IMR-90 (cell line): ENCODE measurements around the gene TOGARAM2. TPM values are rescaled to one million over a fixed set of nuclear protein-coding genes. Genes with fewer than 3 reads are reported as not detected.

ENCODE experiments used
- ATAC-seq: fragments of 200-7000 bp; cut with Tn5 transposase; 2 replicates; pipeline ENCODE4 v1.9.1; 2020; ENCODE audit warnings: low read depth, mild to moderate bottlenecking, moderate library complexity
- BruUV-seq: library from RNA; stranded (reverse); fragments of 400-500 nt; replicated peaks from 2 replicates; lab custom pipeline; 2021; lab: Mats Ljungman, UMichigan
- CTCF ChIA-PET: fragments of 300-600 bp; formaldehyde crosslinking; extraction: SDS; loops from one replicate; lab custom pipeline; 2021; ENCODE audit warnings: antibody characterized with exemption; lab: Yijun Ruan, JAX
- POLR2A ChIA-PET: fragments of 300-600 bp; sonication (Branson Sonifier 250); formaldehyde crosslinking; loops from one replicate; lab custom pipeline; 2022; ENCODE audit warnings: antibody characterized with exemption; ENCODE audit not compliant: unreplicated experiment; lab: Charles Lee
- DNase-seq: peaks from one replicate; pipeline ENCODE4 v3.0.0; 2013
- H2AFZ ChIP-seq: replicated peaks from 2 replicates; pipeline ENCODE3; 2013; ENCODE audit warnings: low read length, mild to moderate bottlenecking; ENCODE audit not compliant: poor library complexity
- H2AK5ac ChIP-seq: 2 replicates; pipeline ENCODE4 v1.6.1; 2013; ENCODE audit warnings: low read depth, low read length, inconsistent platforms
- H2AK9ac ChIP-seq: replicated peaks from 2 replicates; pipeline ENCODE3; 2013; ENCODE audit warnings: mild to moderate bottlenecking, low read depth, low read length, moderate library complexity; ENCODE audit not compliant: poor library complexity
- H2BK120ac ChIP-seq: 2 replicates; pipeline ENCODE4 v1.6.1; 2013; ENCODE audit warnings: low read depth, low read length, inconsistent platforms
- H2BK15ac ChIP-seq: 3 replicates; pipeline ENCODE4 v1.6.1; 2013; ENCODE audit warnings: low read depth, low read length, inconsistent platforms
- H2BK20ac ChIP-seq: 2 replicates; pipeline ENCODE4 v1.6.1; 2013; ENCODE audit warnings: low read depth, mild to moderate bottlenecking, inconsistent platforms, low read length, moderate library complexity
- H2BK5ac ChIP-seq: 2 replicates; pipeline ENCODE4 v1.6.1; 2013; ENCODE audit warnings: mild to moderate bottlenecking, low read depth, low read length, inconsistent platforms; ENCODE audit not compliant: poor library complexity, severe bottlenecking
- H3K14ac ChIP-seq: replicated peaks from 2 replicates; pipeline ENCODE4 v1.6.1; 2013; ENCODE audit warnings: low read depth, low read length, inconsistent platforms
- H3K18ac ChIP-seq: 2 replicates; pipeline ENCODE4 v1.6.1; 2013; ENCODE audit warnings: low read depth, low read length, control low read depth
- H3K23ac ChIP-seq: 2 replicates; pipeline ENCODE4 v1.6.1; 2013; ENCODE audit warnings: low read depth, low read length, inconsistent platforms
- H3K27ac ChIP-seq: 2 replicates; pipeline ENCODE4 v1.5.1; 2013; ENCODE audit warnings: mild to moderate bottlenecking, control low read depth, low read length; ENCODE audit not compliant: insufficient read depth
- H3K27me3 ChIP-seq: 2 replicates; pipeline ENCODE4 v1.6.1; 2013; ENCODE audit warnings: low read length; ENCODE audit not compliant: control insufficient read depth, insufficient read depth
- H3K36me3 ChIP-seq: 2 replicates; pipeline ENCODE4 v1.6.1; 2013; ENCODE audit warnings: low read length, mixed read lengths; ENCODE audit not compliant: control insufficient read depth, insufficient read depth
- H3K4ac ChIP-seq: 2 replicates; pipeline ENCODE4 v1.6.1; 2013; ENCODE audit warnings: low read depth, low read length, inconsistent platforms
- H3K4me1 ChIP-seq: 2 replicates; pipeline ENCODE4 v1.6.1; 2013; ENCODE audit warnings: low read length, mixed read lengths; ENCODE audit not compliant: control insufficient read depth, insufficient read depth
- H3K4me2 ChIP-seq: 2 replicates; pipeline ENCODE4 v1.6.1; 2013; ENCODE audit warnings: low read depth, mild to moderate bottlenecking, control low read depth, low read length, moderate library complexity
- H3K4me3 ChIP-seq: 2 replicates; pipeline ENCODE4 v1.5.1; 2013; ENCODE audit warnings: low read depth, mild to moderate bottlenecking, control low read depth, low read length, moderate library complexity; ENCODE audit not compliant: insufficient read depth
- H3K56ac ChIP-seq: 2 replicates; pipeline ENCODE4 v1.6.1; 2013; ENCODE audit warnings: low read length, inconsistent platforms; ENCODE audit not compliant: insufficient read depth; ENCODE audit errors: extremely low read depth
- H3K79me1 ChIP-seq, 2 experiments: 2 replicates each; pipeline ENCODE4 v1.6.1; 2013; ENCODE audit warnings: low read length in 2 of 2, inconsistent platforms in 1 of 2, low read depth in 1 of 2
- H3K9ac ChIP-seq: 2 replicates; pipeline ENCODE4 v1.6.1; 2013; ENCODE audit warnings: low read depth, low read length, control low read depth
- H3K9me1 ChIP-seq: 2 replicates; pipeline ENCODE4 v1.6.1; 2013; ENCODE audit warnings: low read length, inconsistent platforms; ENCODE audit not compliant: insufficient read depth
- H3K9me3 ChIP-seq: 2 replicates; pipeline ENCODE4 v1.6.1; 2013; ENCODE audit warnings: low read length; ENCODE audit not compliant: control insufficient read depth, insufficient read depth
- H4K20me1 ChIP-seq: 2 replicates; pipeline ENCODE4 v1.6.1; 2013; ENCODE audit warnings: low read length, inconsistent platforms; ENCODE audit not compliant: insufficient read depth
- H4K5ac ChIP-seq: 2 replicates; pipeline ENCODE4 v1.6.1; 2013; ENCODE audit warnings: mild to moderate bottlenecking, low read depth, low read length, control low read depth
- H4K8ac ChIP-seq, 2 experiments: 2 replicates each; pipeline ENCODE4 v1.6.1; 2013; ENCODE audit warnings: low read depth in 2 of 2, low read length in 2 of 2, control low read depth in 1 of 2, inconsistent platforms in 1 of 2
- H4K91ac ChIP-seq: 2 replicates; pipeline ENCODE4 v1.6.1; 2013; ENCODE audit warnings: low read depth, low read length, inconsistent platforms; ENCODE audit not compliant: insufficient read depth
- BHLHE40 ChIP-seq: fragments of 150-350 bp; IDR thresholded peaks from 2 replicates; pipeline ENCODE4 v1.6.1; 2016; ENCODE audit warnings: mild to moderate bottlenecking, low read depth, low read length
- NFE2L2 ChIP-seq: fragments of 150-350 bp; IDR thresholded peaks from 2 replicates; pipeline ENCODE4 v1.6.1; 2016; ENCODE audit warnings: low read depth, mild to moderate bottlenecking, low read length
- POLR2A ChIP-seq: IDR thresholded peaks from 2 replicates; pipeline ENCODE4 v1.6.1; 2012; ENCODE audit warnings: mild to moderate bottlenecking, low read depth, low read length
- RAD21 ChIP-seq: IDR thresholded peaks from 2 replicates; pipeline ENCODE4 v1.6.1; 2012; ENCODE audit warnings: low read length, improper control_type of control experiment
- RCOR1 ChIP-seq: IDR thresholded peaks from 2 replicates; pipeline ENCODE4 v1.6.1; 2012; ENCODE audit warnings: mild to moderate bottlenecking, low read length, improper control_type of control experiment; ENCODE audit not compliant: insufficient replicate concordance
- RFX5 ChIP-seq: IDR thresholded peaks from 2 replicates; pipeline ENCODE4 v1.8.0; 2012; ENCODE audit warnings: low read depth, mild to moderate bottlenecking, low read length, moderate library complexity
- WGBS, 2 experiments: methylation state at CpG; one replicate each; pipeline versions ENCODE4 v1.1.5 to v1.1.7; 2013; ENCODE audit warnings: missing lambda C conversion rate in 2 of 2; ENCODE audit not compliant: insufficient read length in 1 of 2; ENCODE audit errors: extremely low coverage in 2 of 2; 5-methylcytosine and 5-hydroxymethylcytosine counted together
- dilution Hi-C: fragments of 300-500 bp; cut with HindIII; formaldehyde crosslinking; loops from one replicate; pipeline ENCODE4 v1.14.3; 2018; ENCODE audit warnings: low sequenced_read_pairs; ENCODE audit not compliant: unreplicated experiment
- in situ Hi-C: fragments of 300-500 bp; cut with MboI; formaldehyde crosslinking; loops from 3 replicates; pipeline ENCODE4 v1.14.3; 2019; ENCODE audit warnings: low sequenced_read_pairs, inconsistent platforms, mixed read lengths
- intact Hi-C: fragments of 100-400 bp; cut with micrococcal nuclease; formaldehyde crosslinking; loops from 2 replicates; pipeline ENCODE4 v1.10.0; 2022
- polyA plus RNA-seq, 3 experiments: library from polyadenylated mRNA; depleted of rRNA; stranded (reverse); fragments of >200 nt; gene quantifications; 2 replicates each; pipeline ENCODE4 v1.2.3, GENCODE V29; 2012; ENCODE audit warnings: low replicate concordance in 1 of 3
- total RNA-seq: library from RNA; depleted of rRNA; stranded (reverse); fragments of >200 nt; gene quantifications from 2 replicates; pipeline ENCODE4 v1.2.3, GENCODE V29; 2012
- TF ChIP-seq, protein P1 (sequence below): fragments of 150-350 bp; IDR thresholded peaks from 2 replicates; pipeline ENCODE4 v1.6.1; 2016; ENCODE audit warnings: low read depth, mild to moderate bottlenecking, low read length, moderate library complexity, borderline replicate concordance

The TOGARAM2 gene
- total and polyA plus RNA-seq, 2 of the 4 experiments (the other 2 are of a cell fraction), result under 0.01 to 0.38 TPM

DNA sequence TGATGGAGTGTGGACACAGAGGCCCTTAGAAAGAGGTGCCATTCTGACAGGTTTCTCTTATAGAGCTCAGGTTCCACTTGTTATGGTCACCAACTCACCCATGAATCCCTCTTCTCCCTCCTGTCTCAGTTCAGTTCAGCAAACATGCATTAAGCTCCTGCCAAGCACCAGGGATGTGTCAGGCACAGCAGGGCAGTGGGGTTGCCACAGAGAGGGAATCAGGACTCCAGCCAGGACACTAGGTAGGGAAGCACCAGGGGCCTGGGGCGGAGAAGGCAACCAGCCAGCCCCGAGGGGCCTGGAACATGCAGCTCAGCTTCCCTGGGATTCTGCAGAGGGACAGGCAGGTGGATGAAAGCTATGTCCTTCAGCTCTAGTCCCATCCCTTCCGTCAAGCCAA is 44.6 kb downstream of the TOGARAM2 start:
- Histone ChIP-seq H4K20me1 (no peaks in the 10 kb centered on the region), H2AK5ac (no peak overlapping the region), H3K9me1 (no peaks in the 10 kb centered on the region), H2BK120ac (no peak overlapping the region), H4K8ac (no peak overlapping the region), H3K56ac (no peak overlapping the region), H3K18ac (no peak overlapping the region), H3K23ac (no peak overlapping the region), H2BK15ac (no peak overlapping the region), H3K9ac (no peak overlapping the region), H3K4me1 (no peaks in the 10 kb centered on the region), H3K4me2 (no peak overlapping the region), H3K4ac (no peak overlapping the region), H3K79me1 (no peaks in the 10 kb centered on the region), H3K14ac (no peak overlapping the region), H3K9me3 (no peaks in the 10 kb centered on the region), H2BK5ac (no peak overlapping the region), H3K4me3 (no peak overlapping the region), H4K91ac (no peak overlapping the region), H3K27me3 (peaks cover 5% of the 10 kb centered on the region; the same call in 1 of the 2 replicates), H4K5ac (no peak overlapping the region), H3K36me3 (no peaks in the 10 kb centered on the region), H3K27ac (no peak overlapping the region), H2AK9ac (no peak overlapping the region), H2AFZ (no peak overlapping the region), H2BK20ac (no peak overlapping the region)
- dilution Hi-C loops, result no loop called here
- in situ Hi-C loops, result no loop called here
- POLR2A ChIA-PET, result no interaction called here
- CTCF ChIA-PET, result no interaction called here
- intact Hi-C loops, result no loop called here
- WGBS, 2 experiments, result no CpG with 5 or more reads among the region's 3 CpGs
- DNase-seq (no peak), ATAC-seq (no peak)
- TF ChIP-seq POLR2A (no peak), NFE2L2 (no peak), RFX5 (no peak), RAD21 (no peak), BHLHE40 (no peak), RCOR1 (no peak)
- TF ChIP-seq, protein P1, sequence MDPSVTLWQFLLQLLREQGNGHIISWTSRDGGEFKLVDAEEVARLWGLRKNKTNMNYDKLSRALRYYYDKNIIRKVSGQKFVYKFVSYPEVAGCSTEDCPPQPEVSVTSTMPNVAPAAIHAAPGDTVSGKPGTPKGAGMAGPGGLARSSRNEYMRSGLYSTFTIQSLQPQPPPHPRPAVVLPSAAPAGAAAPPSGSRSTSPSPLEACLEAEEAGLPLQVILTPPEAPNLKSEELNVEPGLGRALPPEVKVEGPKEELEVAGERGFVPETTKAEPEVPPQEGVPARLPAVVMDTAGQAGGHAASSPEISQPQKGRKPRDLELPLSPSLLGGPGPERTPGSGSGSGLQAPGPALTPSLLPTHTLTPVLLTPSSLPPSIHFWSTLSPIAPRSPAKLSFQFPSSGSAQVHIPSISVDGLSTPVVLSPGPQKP, result no peak
- no TSS peak for BruUV-seq
